ENCODE data around the gene TMEM86B.

Gene TMEM86B

GRCh38 chr19:55259540-55260210 lies 31.1 kb upstream of the TMEM86B start:
- Mint-ChIP-seq H3K27ac (peak overlapping the region; percentile 99), H3K27me3 (ENCODE audit: low read depth, poor library complexity) (no peaks in the 10 kb centered on the region), H3K4me1 (peaks cover 42% of the 10 kb centered on the region), H3K9me3 (no peaks in the 10 kb centered on the region), H3K36me3 (ENCODE audit: low read depth) (peaks cover 15% of the 10 kb centered on the region), H3K4me3 (peak overlapping the region; percentile 84)
- peak; percentile 35 for DNase-seq
- TF ChIP-seq CTCF (IDR thresholded peaks at IDR 0.05): no peak

- Mint-ChIP-seq H3K9me3 (no peaks in the 10 kb centered on the region), H3K36me3 (ENCODE audit: low read depth) (peaks cover 15% of the 10 kb centered on the region), H3K27ac (peak within 1 kb of the TSS; percentile 99), H3K4me1 (peaks cover 49% of the 10 kb centered on the region), H3K4me3 (peak within 1 kb of the TSS; percentile 97), H3K27me3 (ENCODE audit: low read depth, poor library complexity) (no peaks in the 10 kb centered on the region)
- TF ChIP-seq CTCF (IDR thresholded peaks at IDR 0.05): no peak
- peak; percentile 97 for DNase-seq
Measured at GRCh38 chr19:55258828-55259539, 30.4 kb upstream of the TMEM86B start, which contains the start of gene PPP6R1. Gene PPP6R1 (minus strand): TSS chr19:55259017. CDS start chr19:55247103, 11,914 bp downstream.

- Mint-ChIP-seq H3K27ac (no peak overlapping the region), H3K4me3 (peak overlapping the region; percentile 84), H3K9me3 (no peaks in the 10 kb centered on the region), H3K4me1 (peaks cover 55% of the 10 kb centered on the region), H3K36me3 (ENCODE audit: low read depth) (peaks cover 14% of the 10 kb centered on the region), H3K27me3 (ENCODE audit: low read depth, poor library complexity) (no peaks in the 10 kb centered on the region)
- DNase-seq: peak; percentile 50
- TF ChIP-seq CTCF (IDR thresholded peaks at IDR 0.05): no peak
Measured at GRCh38 chr19:55258476-55258827, 29.9 kb upstream of the TMEM86B start.

- H3K4me1 Mint-ChIP-seq: peaks cover 58% of the 10 kb centered on the region
- peak; percentile 40 for DNase-seq
- no peaks in the 10 kb centered on the region for H3K27me3 Mint-ChIP-seq (ENCODE audit: low read depth, poor library complexity)
- peak overlapping the region; percentile 62 for H3K27ac Mint-ChIP-seq
- peaks cover 8% of the 10 kb centered on the region for H3K36me3 Mint-ChIP-seq (ENCODE audit: low read depth)
- TF ChIP-seq CTCF (IDR thresholded peaks at IDR 0.05): no peak
- no peaks in the 10 kb centered on the region for H3K9me3 Mint-ChIP-seq
- H3K4me3 Mint-ChIP-seq: peak overlapping the region; percentile 97
Measured at GRCh38 chr19:55257461-55258420, 29.2 kb upstream of the TMEM86B start.

GRCh38 chr19:55256562-55257460 lies 28.2 kb upstream of the TMEM86B start:
- Mint-ChIP-seq H3K4me1 (peaks cover 61% of the 10 kb centered on the region), H3K27me3 (ENCODE audit: low read depth, poor library complexity) (no peaks in the 10 kb centered on the region), H3K4me3 (peak overlapping the region; percentile 97), H3K27ac (no peak overlapping the region), H3K36me3 (ENCODE audit: low read depth) (no peaks in the 10 kb centered on the region), H3K9me3 (no peaks in the 10 kb centered on the region)
- no peak for DNase-seq
- no peak for TF ChIP-seq CTCF (IDR thresholded peaks at IDR 0.05)
